RWPE1 (cell line): ENCODE results near the gene PDGFA.
A peak's percentile ranks its signal among the peaks of the same experiment; 100 is the strongest.

ENCODE experiments used
- CTCF ChIA-PET: fragments of 350-600 bp; sonication (Branson Sonifier 250); formaldehyde crosslinking; extraction: SDS; loops from one replicate; lab custom pipeline; 2021; lab: Yijun Ruan, JAX
- POLR2A ChIA-PET: fragments of 400-600 bp; formaldehyde crosslinking; extraction: SDS; loops from one replicate; lab custom pipeline; 2020; ENCODE audit warnings: antibody characterized with exemption; ENCODE audit not compliant: low non-redundant PET; lab: Yijun Ruan, JAX
- DNase-seq: peaks from one replicate; pipeline ENCODE4 v3.0.0; 2012; ENCODE audit warnings: low spot score
- H3K27ac ChIP-seq: fragments of 450-650 bp; 2 replicates; pipeline ENCODE4 v1.5.1; 2017
- TF ChIP-seq, protein P1 (sequence below): fragments of 450-650 bp; conservative IDR thresholded peaks from 2 replicates; pipeline ENCODE4 v1.5.1; 2017; ENCODE audit warnings: low read depth, mild to moderate bottlenecking

Gene PDGFA

GRCh38 chr7:544338-545221, 24.9 kb upstream of the PDGFA start:
- no peak for DNase-seq
- TF ChIP-seq, protein P1, sequence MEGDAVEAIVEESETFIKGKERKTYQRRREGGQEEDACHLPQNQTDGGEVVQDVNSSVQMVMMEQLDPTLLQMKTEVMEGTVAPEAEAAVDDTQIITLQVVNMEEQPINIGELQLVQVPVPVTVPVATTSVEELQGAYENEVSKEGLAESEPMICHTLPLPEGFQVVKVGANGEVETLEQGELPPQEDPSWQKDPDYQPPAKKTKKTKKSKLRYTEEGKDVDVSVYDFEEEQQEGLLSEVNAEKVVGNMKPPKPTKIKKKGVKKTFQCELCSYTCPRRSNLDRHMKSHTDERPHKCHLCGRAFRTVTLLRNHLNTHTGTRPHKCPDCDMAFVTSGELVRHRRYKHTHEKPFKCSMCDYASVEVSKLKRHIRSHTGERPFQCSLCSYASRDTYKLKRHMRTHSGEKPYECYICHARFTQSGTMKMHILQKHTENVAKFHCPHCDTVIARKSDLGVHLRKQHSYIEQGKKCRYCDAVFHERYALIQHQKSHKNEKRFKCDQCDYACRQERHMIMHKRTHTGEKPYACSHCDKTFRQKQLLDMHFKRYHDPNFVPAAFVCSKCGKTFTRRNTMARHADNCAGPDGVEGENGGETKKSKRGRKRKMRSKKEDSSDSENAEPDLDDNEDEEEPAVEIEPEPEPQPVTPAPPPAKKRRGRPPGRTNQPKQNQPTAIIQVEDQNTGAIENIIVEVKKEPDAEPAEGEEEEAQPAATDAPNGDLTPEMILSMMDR, result no peak
- POLR2A ChIA-PET, result no interaction called here
- CTCF ChIA-PET, result interaction anchor here (0.7 kb wide), 2 partner anchors 114 to 1814 kb away, joined by 4 read pairs; no protein-coding TSS in a partner anchor
- peak overlapping the region; percentile 81; the same call in 1 of the 2 replicates for H3K27ac ChIP-seq

- no peak for DNase-seq
- TF ChIP-seq, protein P1, result no peak
- POLR2A ChIA-PET, result no interaction called here
- peak overlapping the region; percentile 81 for H3K27ac ChIP-seq
- CTCF ChIA-PET, result no interaction called here
These were observed 24.1 kb upstream of the PDGFA start for GRCh38 chr7:543501-544337.

GRCh38 chr7:542713-543500, 23.3 kb upstream of the PDGFA start:
- TF ChIP-seq, protein P1, result no peak
- peak overlapping the region; percentile 81 for H3K27ac ChIP-seq
- ChIA-PET CTCF (no interaction called here), POLR2A (no interaction called here)
- peak; percentile 80 for DNase-seq

GRCh38 chr7:542131-542712, 22.6 kb upstream of the PDGFA start:
- POLR2A ChIA-PET, result no interaction called here
- CTCF ChIA-PET, result interaction anchor here (0.6 kb wide), 1 partner anchor 95 kb away, joined by 6 read pairs; no protein-coding TSS in a partner anchor
- H3K27ac ChIP-seq, result peak overlapping the region; percentile 81
- DNase-seq, result no peak
- TF ChIP-seq, protein P1, result no peak

DNA sequence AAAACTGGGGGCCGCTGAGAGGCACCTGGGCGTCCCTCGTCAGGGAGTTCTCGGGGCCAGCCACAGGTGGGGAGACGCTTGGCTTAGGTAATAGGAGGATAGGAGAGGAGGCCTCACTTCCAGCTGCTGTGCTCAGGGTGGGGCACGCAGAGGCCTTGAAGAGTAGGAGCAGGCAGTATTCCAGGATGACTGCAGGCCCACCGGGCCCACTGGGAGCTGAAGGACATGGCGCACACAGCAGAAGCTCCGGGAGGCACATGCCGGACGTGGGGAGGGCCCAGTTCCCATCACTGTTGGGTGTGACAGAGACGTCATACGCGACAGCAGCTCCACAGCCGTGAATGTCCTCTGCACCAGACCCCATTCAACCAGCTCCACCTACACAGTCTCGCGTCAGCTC, 22.0 kb upstream of the PDGFA start:
- DNase-seq, result no peak
- H3K27ac ChIP-seq, result peak overlapping the region; percentile 21; the same call in 1 of the 2 replicates
- TF ChIP-seq, protein P1, result no peak
- CTCF ChIA-PET, result interaction anchor here (0.6 kb wide), 1 partner anchor 95 kb away, joined by 6 read pairs; no protein-coding TSS in a partner anchor
- POLR2A ChIA-PET, result no interaction called here
